H1 (cell line): Measurements from ENCODE around the gene XDH. TPM values are rescaled to one million over a fixed set of nuclear protein-coding genes. Genes with fewer than 3 reads are reported as not detected.

Experiments used
- CHD1 ChIP-seq: IDR thresholded peaks from 2 replicates; pipeline ENCODE4 v1.6.1; 2012; ENCODE audit warnings: low read depth, low read length, improper control_type of control experiment
- EGR1 ChIP-seq: IDR thresholded peaks from 2 replicates; pipeline ENCODE4 v1.6.1; 2011; ENCODE audit warnings: low read depth, low read length, borderline replicate concordance
- GABPA ChIP-seq: IDR thresholded peaks from 2 replicates; pipeline ENCODE4 v1.6.1; 2011; ENCODE audit warnings: mild to moderate bottlenecking, low read length, moderate library complexity, borderline replicate concordance; ENCODE audit not compliant: insufficient read depth
- KDM1A ChIP-seq: fragments of 200-600, 300-600 bp; sonication (generic); IDR thresholded peaks from 2 replicates; pipeline ENCODE4 v1.7.1; 2016; ENCODE audit warnings: mild to moderate bottlenecking, low read length, borderline replicate concordance
- KDM4A ChIP-seq: IDR thresholded peaks from one replicate; pipeline ENCODE4 v1.7.1; 2012; ENCODE audit warnings: low read depth, mild to moderate bottlenecking, moderate library complexity, low read length, inconsistent platforms; ENCODE audit not compliant: severe bottlenecking
- RFX5 ChIP-seq: IDR thresholded peaks from 2 replicates; pipeline ENCODE4 v1.6.1; 2011; ENCODE audit warnings: low read depth, low read length, improper control_type of control experiment, borderline replicate concordance
- TBP ChIP-seq: IDR thresholded peaks from 2 replicates; pipeline ENCODE4 v1.6.1; 2011; ENCODE audit warnings: low read depth, low read length, improper control_type of control experiment
- TEAD4 ChIP-seq: IDR thresholded peaks from 2 replicates; pipeline ENCODE4 v1.6.1; 2012; ENCODE audit warnings: low read depth, low read length, inconsistent platforms, mixed read lengths
- polyA plus RNA-seq, 7 experiments: library from polyadenylated mRNA; depleted of rRNA in 3 of 7; stranded (reverse) in 5 of 7; unstranded in 2 of 7; fragments of >200 nt in 5 of 7; fragments of 200-250 nt in 2 of 7; gene quantifications; 1 replicate in 5 of 7; 2 replicates in 1 of 7; 4 replicates in 1 of 7; pipeline versions ENCODE4 v1.2.1 to v1.2.3, GENCODE V29; 2011 to 2013; ENCODE audit warnings: missing spikeins in 2 of 7, mixed read lengths in 2 of 7
- total RNA-seq: library from RNA; stranded (reverse); fragmentation: NEBNext Ultra II Directional; extraction: Animal tissue kit (Norgen Biotek cat#: 25700); gene quantifications from 2 replicates; pipeline ENCODE4 v1.2.1, GENCODE V29; 2021

Gene XDH
- total and polyA plus RNA-seq, 2 of the 8 experiments (the other 6 are each of a cell fraction or from before 2014, with no cell fraction given) = 0.68 to 1.2 TPM

GRCh38 chr2:31286230-31286629 is 128.3 kb downstream of the XDH start (continued):
- no peak for TF ChIP-seq RFX5
- TF ChIP-seq CHD1 = no peak
- no peak for TF ChIP-seq KDM1A
- TF ChIP-seq EGR1 = no peak
- no peak for TF ChIP-seq GABPA
- TF ChIP-seq TBP = no peak
- TF ChIP-seq KDM4A = no peak
- TF ChIP-seq TEAD4 = no peak

Other genes with a start within 250 kb of the XDH start
- gene CAPN14, start 197.2 kb downstream of the XDH start, total RNA-seq = 0.07 and 0.08 TPM in 2 replicates
- 0.05 TPM in 1 of 2 replicates, not detected in the other for gene CAPN14, start 197.2 kb downstream of the XDH start, polyA plus RNA-seq (2011; rRNA removed)
- gene EHD3, start 180.6 kb downstream of the XDH start, total RNA-seq = 12.0 TPM in 2 replicates
- gene EHD3, start 180.6 kb downstream of the XDH start, polyA plus RNA-seq (2011; rRNA removed) = 9.3 and 10.2 TPM in 2 replicates
- gene SRD5A2, start 166.2 kb upstream of the XDH start, total RNA-seq = not detected in 2 replicates
- 0.02 TPM in 2 replicates for gene SRD5A2, start 166.2 kb upstream of the XDH start, polyA plus RNA-seq (2011; rRNA removed)